HG02759 (cell line): Measurements from ENCODE around the gene TLK2.
"Not testable (repeated sequence)": the region's sequence is repeated elsewhere in the genome, so short reads cannot be mapped to it uniquely, and the experiment has no call there.

ENCODE experiments used
- ATAC-seq: cut with Tn5 transposase; IDR thresholded peaks from one replicate; pipeline ENCODE4 v1.9.1; 2021; ENCODE audit warnings: mild to moderate bottlenecking, moderate library complexity; ENCODE audit not compliant: unreplicated experiment

Gene TLK2

GRCh38 chr17:62597920-62598319, 119.3 kb downstream of the TLK2 start:
- ATAC-seq, result no peak

- ATAC-seq, result no peak
Measured at GRCh38 chr17:62599964-62600657, 121.5 kb downstream of the TLK2 start.

- no peak for ATAC-seq
Measured at GRCh38 chr17:62600805-62601204, 122.2 kb downstream of the TLK2 start.

GRCh38 chr17:62601471-62601870, 122.8 kb downstream of the TLK2 start:
- no peak for ATAC-seq

GRCh38 chr17:62603783-62604182, 125.2 kb downstream of the TLK2 start:
- not testable (repeated sequence) for ATAC-seq

- ATAC-seq, result no peak
Measured at GRCh38 chr17:62605588-62605987, 127.0 kb downstream of the TLK2 start.

GRCh38 chr17:62611292-62611691, 132.7 kb downstream of the TLK2 start:
- no peak for ATAC-seq

GRCh38 chr17:62611728-62612127, 133.1 kb downstream of the TLK2 start:
- no peak for ATAC-seq

- not testable (repeated sequence) for ATAC-seq
Measured at GRCh38 chr17:62612289-62612688, 133.7 kb downstream of the TLK2 start.

- not testable (repeated sequence) for ATAC-seq
Measured at GRCh38 chr17:62613095-62613494, 134.5 kb downstream of the TLK2 start.

- ATAC-seq, result no peak
Measured at GRCh38 chr17:62614142-62614541, 135.5 kb downstream of the TLK2 start.

GRCh38 chr17:62615503-62615902, 136.9 kb downstream of the TLK2 start:
- ATAC-seq, result no peak

- no peak for ATAC-seq
Measured at GRCh38 chr17:62616993-62617893, 138.6 kb downstream of the TLK2 start.

- ATAC-seq, result no peak
Measured at GRCh38 chr17:62617894-62618472, 139.4 kb downstream of the TLK2 start.

GRCh38 chr17:62618647-62619416, 140.2 kb downstream of the TLK2 start:
- ATAC-seq, result no peak

- ATAC-seq, result no peak
Measured at GRCh38 chr17:62619417-62620155, 141.0 kb downstream of the TLK2 start.

GRCh38 chr17:62621223-62621622, 142.6 kb downstream of the TLK2 start:
- ATAC-seq, result no peak

- no peak for ATAC-seq
Measured at GRCh38 chr17:62625184-62625869, 146.7 kb downstream of the TLK2 start.

- no peak for ATAC-seq
Measured at GRCh38 chr17:62625870-62626200, 147.2 kb downstream of the TLK2 start.

- ATAC-seq, result no peak
Measured at GRCh38 chr17:62626719-62627218, 148.1 kb downstream of the TLK2 start.
